Activated naive CD4-positive, alpha-beta T cell treated with Interleukin-2 at 50 U/mL for 16 hours (primary cell): ENCODE results near the gene PRSS27.
A peak's percentile ranks its signal among the peaks of the same experiment; 100 is the strongest.

Experiments
- DNase-seq: peaks from one replicate; pipeline ENCODE4 v3.0.0-alpha.2; 2020

Gene PRSS27

GRCh38 chr16:2720064-2720457 is at the start of gene PRSS27:
TSS of gene PRSS27 (minus strand) at chr16:2720224. CDS start at chr16:2720160, 64 bp downstream.
- no peak for DNase-seq

DNA sequence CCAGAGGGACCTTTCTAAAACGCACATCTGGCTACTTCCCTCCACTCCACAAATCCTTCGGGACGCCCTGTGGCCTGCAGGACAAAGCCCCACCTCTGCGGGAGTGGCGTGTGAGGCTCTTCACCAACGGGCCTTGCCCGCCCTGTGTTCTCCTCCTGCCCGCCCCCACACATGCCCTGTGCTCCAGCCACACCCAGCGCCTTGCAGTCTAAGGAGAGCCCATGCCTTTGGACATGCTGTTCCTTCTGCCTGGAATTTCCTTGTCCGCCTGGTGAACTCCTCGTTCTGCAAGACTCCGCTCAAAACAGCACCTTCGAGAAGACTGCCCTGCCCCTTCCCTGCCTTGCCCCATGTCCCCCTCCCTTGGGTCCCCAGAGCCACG is 49.6 kb upstream of the PRSS27 start:
- no peak for DNase-seq

DNA sequence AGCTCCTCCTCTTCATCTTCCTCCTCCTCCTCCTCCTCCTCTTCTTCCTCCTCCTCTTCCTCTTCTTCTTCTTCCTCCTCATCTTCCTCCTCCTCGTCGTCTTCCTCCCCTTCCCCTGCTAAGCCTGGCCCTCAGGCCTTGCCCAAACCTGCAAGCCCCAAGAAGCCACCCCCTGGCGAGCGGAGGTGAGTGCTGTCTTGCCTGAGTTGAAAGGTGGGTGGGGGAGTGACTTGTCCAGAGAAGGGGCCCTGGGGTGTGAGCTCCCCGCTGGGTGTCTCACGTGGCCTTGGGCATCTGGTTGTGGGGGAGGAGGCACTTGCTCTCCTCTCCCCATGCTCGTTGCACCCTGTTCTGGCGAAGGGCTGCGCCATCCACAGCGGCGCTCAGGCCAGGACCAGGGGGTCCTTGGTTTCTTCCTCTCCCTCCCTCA is 49.1 kb upstream of the PRSS27 start:
- no peak for DNase-seq

- no peak for DNase-seq
Observed at GRCh38 chr16:2768403-2769089, 48.5 kb upstream of the PRSS27 start.

DNA sequence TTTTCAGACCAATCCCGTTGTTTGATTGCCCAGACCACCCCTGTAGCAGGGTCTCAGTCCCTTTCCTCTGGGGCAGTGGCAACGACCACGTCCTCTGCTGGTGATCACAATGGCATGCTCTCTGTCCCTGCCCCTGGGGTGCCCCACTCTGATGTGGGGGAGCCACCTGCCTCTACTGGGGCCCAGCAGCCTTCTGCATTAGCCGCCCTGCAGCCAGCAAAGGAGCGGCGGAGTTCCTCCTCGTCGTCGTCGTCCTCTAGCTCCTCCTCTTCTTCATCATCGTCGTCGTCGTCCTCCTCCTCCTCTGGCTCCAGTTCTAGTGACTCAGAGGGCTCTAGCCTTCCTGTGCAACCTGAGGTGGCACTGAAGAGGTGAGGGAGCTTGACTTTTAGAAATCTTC is 47.9 kb upstream of the PRSS27 start:
- no peak for DNase-seq

DNA sequence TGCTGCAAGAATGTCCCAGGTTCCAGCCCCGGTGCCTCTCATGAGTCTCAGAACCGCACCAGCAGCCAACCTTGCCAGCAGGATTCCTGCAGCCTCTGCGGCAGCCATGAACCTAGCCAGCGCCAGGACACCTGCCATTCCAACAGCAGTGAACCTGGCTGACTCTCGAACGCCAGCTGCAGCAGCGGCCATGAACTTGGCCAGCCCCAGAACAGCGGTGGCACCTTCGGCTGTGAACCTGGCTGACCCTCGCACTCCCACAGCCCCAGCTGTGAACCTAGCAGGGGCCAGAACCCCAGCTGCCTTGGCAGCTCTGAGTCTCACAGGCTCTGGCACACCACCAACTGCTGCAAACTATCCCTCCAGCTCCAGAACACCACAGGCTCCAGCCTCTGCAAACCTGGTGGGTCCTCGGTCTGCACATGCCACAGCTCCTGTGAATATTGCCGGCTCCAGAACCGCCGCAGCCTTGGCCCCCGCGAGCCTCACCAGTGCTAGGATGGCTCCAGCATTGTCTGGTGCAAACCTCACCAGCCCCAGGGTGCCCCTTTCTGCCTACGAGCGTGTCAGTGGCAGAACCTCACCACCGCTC is 47.2 kb upstream of the PRSS27 start:
- no peak for DNase-seq

DNA sequence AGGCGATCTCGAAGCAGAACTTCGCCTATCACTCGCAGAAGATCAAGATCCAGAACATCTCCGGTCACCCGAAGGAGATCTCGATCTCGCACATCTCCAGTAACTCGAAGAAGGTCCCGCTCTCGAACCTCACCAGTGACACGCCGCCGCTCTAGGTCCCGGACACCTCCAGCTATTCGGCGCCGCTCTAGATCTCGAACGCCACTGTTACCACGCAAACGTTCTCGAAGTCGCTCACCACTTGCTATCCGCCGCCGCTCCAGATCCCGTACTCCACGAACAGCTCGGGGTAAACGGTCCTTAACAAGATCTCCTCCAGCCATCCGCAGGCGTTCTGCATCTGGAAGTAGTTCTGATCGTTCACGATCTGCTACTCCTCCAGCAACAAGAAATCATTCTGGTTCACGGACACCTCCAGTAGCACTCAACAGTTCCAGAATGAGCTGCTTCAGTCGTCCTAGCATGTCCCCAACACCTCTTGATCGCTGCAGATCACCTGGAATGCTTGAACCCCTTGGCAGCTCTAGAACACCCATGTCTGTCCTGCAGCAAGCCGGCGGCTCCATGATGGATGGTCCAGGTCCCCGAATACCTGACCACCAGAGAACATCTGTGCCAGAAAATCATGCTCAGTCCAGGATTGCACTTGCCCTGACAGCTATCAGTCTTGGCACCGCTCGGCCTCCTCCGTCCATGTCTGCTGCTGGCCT is 46.6 kb upstream of the PRSS27 start:
- no peak for DNase-seq

- no peak for DNase-seq
Observed at GRCh38 chr16:2765462-2766404, 45.7 kb upstream of the PRSS27 start.

DNA sequence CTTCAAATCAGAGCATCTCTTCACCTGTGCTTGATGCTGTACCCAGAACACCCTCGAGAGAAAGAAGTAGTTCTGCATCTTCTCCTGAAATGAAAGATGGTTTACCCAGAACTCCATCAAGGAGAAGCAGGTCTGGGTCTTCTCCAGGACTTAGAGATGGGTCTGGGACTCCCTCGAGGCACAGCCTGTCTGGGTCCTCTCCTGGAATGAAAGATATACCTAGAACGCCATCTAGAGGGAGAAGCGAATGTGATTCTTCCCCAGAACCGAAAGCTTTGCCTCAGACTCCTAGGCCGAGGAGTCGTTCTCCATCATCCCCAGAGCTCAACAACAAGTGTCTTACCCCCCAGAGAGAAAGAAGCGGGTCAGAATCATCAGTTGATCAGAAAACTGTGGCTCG is 44.7 kb upstream of the PRSS27 start:
- no peak for DNase-seq

DNA sequence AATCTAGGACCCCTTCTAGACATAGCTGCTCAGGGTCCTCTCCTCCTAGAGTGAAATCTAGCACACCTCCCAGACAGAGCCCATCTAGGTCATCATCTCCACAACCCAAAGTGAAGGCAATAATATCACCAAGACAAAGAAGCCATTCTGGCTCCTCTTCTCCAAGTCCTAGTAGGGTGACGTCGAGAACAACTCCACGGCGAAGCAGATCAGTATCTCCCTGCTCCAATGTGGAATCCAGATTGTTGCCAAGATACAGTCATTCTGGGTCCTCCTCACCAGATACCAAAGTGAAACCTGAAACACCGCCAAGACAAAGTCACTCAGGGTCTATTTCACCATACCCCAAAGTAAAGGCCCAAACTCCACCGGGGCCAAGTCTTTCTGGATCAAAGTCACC is 43.1 kb upstream of the PRSS27 start:
- DNase-seq: no peak

DNA sequence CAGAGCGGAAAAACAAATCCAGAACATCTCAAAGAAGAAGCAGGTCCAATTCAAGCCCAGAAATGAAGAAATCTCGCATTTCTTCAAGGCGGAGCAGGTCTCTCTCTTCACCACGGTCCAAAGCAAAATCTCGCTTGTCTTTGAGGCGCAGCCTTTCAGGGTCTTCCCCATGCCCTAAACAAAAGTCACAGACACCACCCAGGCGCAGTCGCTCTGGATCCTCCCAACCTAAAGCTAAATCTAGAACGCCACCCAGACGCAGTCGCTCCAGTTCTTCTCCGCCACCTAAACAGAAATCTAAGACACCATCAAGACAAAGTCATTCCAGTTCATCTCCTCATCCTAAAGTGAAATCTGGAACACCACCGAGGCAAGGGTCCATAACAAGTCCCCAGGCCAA is 42.7 kb upstream of the PRSS27 start:
- DNase-seq: no peak

GRCh38 chr16:2761886-2762583 is 42.0 kb upstream of the PRSS27 start:
- no peak for DNase-seq

- no peak for DNase-seq
Observed at GRCh38 chr16:2761472-2761871, 41.4 kb upstream of the PRSS27 start.

GRCh38 chr16:2757344-2757743 is 37.3 kb upstream of the PRSS27 start:
- DNase-seq: no peak

DNA sequence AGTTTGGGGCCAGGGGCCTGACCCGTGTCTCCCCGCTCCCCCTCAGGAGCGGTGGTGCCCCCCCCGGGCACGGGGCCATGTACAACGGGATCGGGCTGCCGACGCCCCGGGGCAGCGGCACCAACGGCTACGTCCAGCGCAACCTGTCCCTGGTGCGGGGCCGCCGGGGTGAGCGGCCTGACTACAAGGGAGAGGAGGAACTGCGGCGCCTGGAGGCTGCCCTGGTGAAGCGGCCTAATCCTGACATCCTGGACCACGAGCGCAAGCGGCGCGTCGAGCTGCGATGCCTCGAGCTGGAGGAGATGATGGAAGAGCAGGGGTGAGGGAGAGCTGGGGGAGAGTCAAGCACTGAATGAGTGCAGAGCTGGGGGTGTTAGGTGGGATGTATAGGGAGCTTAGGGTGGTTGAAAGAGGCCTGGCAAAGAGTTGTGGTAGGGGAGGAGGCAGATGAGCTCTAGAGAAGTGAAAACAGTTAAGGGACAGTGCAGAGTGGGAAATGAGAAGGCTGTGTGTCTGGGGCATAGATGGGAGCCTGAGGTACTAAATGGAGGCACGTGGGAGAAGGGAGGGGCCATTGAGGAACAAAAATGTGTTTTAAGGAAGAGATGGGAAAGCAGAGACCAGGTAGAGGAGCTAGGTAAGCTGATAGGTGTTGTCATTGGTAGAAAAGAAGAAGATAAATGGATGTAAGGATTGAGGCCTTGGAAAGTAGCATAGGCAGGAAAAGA is 36.4 kb upstream of the PRSS27 start:
- DNase-seq: no peak

DNA sequence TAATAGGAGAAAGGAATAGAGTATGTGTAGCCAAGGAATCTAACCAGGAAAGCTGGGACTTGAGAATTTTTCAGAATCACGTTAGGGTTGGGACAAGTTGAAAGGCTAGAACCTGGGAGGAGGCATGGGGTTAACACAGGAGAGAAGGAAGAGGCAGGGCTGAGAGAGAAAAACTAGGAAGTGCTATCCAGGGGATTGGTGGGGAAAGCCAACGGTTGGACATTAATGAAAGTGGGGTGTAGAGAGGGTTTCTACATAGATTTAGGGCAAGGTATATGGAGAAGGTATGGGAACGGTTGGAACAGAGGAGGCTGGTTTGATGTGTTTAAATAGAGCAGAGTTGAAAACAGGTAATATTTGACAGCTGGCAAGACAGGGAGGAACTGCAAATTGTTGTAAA is 35.1 kb upstream of the PRSS27 start:
- DNase-seq: no peak

DNA sequence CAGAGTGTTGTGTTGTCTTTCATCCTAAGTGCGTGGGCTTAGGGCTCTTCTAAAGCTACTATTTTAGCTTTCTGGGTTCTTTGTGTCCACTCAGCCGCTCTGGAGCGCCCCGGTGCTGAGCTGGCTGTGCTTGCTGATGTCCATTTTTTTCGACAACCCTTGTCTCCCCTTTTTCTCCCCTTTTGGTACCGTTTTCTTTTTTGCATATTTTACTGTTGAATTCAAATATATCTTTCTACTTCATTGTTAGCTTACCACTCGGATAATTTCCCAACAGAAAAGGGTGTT is 33.7 kb upstream of the PRSS27 start:
- no peak for DNase-seq

DNA sequence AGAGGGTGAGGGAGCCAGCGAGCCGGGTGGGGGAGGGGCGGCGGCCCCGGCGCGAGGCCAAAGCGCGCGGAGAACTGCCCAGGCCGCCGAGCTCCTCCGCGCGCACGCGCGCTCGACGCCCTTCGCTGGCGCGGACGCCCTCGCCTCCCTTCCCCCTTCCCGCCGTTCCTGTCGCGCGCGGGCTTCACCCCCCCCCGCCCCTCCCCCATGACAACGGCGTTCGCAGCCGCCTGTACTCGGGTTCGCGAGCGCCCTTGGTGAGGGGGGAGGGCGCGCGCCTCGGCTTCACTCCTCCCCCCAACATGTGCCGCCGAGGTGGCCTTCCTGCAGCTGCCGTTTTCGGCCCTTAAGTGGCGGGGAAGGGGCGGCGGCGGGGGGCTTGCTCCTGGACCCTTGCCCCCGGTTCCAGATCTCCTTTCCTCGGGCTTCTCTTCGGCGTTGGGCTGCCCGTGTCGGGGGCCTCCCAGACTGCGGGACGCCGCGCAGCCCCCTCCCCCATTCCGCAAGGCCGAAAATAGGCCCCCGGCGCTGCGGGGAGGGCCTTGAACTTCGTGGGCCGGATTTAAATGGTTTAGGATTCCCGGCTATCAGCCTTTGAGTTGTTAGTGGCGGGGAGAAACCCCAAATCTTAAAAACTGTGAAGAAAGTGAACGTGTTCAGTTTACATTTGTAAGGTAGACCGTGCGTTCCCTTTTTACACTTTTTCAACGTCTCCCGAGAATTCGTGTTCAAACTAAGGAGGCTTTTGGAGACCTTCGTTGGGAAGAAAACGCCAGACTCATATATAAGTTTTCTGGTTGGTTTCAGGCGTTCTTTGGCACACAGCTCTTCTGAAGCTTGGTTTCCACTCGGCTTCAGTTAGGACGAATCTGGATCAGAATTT is 33.1 kb upstream of the PRSS27 start:
- DNase-seq: no peak

DNA sequence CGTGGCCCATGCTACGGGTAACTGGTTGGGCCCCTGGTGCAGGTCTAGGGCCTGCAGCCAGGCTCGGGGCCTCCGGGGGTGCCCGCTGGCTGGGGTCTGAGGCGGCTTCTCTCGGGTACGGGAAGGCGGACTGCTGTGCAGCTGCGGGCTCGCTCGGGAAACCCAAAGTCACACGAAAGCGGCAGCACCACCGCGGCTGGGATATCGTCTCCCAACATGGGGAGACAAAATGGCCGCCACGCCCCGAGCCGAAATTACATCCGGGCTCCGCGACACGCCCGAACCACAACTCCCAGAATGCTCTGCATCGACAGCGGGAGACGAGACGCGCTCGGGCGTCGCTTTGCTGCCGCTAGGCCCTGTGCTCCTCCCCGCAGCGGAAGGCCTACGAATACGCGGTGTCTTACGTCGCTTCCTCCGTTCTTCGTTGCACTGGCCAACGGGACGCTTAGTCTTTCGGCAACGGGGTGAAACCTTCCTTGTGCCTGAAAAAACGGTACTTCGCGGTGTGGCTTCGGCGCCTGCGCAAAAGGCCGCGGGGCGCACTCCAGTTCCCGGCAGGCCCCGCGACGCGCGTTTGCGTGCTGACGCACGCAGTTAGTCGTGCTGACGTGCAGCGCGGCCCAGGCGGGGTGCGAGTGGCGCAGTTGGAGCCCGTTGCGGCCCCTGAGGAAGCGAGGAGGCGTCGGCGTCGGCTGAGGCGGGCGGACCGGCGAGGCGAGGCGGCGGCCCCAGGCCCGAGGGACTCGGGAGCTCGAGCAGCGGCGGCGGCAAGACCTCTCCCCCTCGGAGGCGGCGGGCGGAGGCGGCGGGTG is 32.2 kb upstream of the PRSS27 start, which contains the start of gene SRRM2:
SRRM2 (plus strand) TSS at position 604 of the 815 bp plus-strand sequence. CDS start 3,727 bp downstream, outside the sequence.
- DNase-seq: peak; percentile 95

GRCh38 chr16:2751577-2752034 is 31.6 kb upstream of the PRSS27 start:
- DNase-seq: no peak
